GM21528 (cell line): ENCODE results near the gene OTOGL.
"Not testable (repeated sequence)": the region's sequence is repeated elsewhere in the genome, so short reads cannot be mapped to it uniquely, and the experiment has no call there.

Experiments
- ATAC-seq: cut with Tn5 transposase; IDR thresholded peaks from one replicate; pipeline ENCODE4 v1.9.1; 2021; ENCODE audit warnings: mild to moderate bottlenecking, moderate library complexity; ENCODE audit not compliant: unreplicated experiment, low FRiP score

Gene OTOGL

GRCh38 chr12:80269803-80270552 is 170.6 kb downstream of the OTOGL start:
- ATAC-seq = peak; percentile 67

GRCh38 chr12:80271780-80272179 is 172.4 kb downstream of the OTOGL start:
- no peak for ATAC-seq

GRCh38 chr12:80272387-80272915 is 173.1 kb downstream of the OTOGL start:
- no peak for ATAC-seq

- ATAC-seq = no peak
Observed at GRCh38 chr12:80273144-80273543, 173.8 kb downstream of the OTOGL start.

GRCh38 chr12:80277732-80278131 is 178.4 kb downstream of the OTOGL start:
- no peak for ATAC-seq

DNA sequence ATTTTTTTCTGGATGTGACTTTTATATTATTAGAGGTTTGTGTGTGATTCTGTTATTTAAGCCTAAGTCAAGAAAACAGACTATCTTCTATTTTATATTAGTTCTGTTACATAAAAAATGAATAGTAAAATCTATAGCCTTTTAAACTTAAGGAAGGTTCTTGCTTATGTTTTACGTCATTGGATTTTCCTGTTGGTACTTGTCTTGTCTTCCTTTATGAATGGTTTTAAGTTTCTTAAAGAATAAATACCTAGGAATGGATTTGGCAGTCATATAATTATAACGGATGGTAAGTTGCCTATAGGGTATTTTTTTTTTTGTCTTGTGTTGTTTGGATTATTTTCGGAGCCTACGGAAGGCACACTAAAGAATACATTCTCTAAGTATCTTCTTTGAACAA is 182.9 kb downstream of the OTOGL start:
- ATAC-seq = no peak

- no peak for ATAC-seq
Observed at GRCh38 chr12:80282761-80283160, 183.4 kb downstream of the OTOGL start.

DNA sequence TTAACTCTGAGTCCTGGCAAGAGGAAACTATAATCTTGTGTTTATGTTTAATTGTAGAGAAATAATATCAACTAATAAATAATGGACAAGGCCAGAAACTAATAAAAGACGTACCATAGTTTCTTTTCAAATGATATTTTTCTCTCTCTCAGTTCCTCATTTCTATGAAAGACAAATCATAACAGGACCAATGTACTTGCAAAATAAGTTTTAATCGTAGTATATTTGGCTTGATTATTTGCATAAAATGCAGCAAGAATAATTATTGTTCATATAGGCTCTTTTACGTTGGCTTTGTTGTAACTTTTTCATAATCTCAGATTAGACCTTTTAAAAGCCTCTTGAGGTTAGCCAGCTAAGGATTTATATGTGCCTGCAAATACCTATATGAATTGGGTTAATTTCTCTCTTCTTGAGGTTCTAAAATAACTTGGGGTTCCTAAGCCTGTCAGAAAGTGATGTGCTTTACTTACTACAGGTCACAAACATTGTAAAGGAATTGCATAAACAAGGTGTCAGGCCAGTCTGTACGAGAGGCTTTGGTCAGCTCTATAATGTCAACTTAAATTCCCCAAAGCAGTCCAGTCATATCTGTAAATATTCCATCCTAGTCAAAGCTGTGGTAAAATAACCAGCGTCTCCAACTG is 191.9 kb downstream of the OTOGL start:
- ATAC-seq = peak; percentile 41

- peak; percentile 68 for ATAC-seq
Observed at GRCh38 chr12:80293347-80293746, 194.0 kb downstream of the OTOGL start.

- ATAC-seq = peak; percentile 88
Observed at GRCh38 chr12:80293759-80294158, 194.4 kb downstream of the OTOGL start.

- ATAC-seq = peak; percentile 39
Observed at GRCh38 chr12:80299219-80299618, 199.9 kb downstream of the OTOGL start.

DNA sequence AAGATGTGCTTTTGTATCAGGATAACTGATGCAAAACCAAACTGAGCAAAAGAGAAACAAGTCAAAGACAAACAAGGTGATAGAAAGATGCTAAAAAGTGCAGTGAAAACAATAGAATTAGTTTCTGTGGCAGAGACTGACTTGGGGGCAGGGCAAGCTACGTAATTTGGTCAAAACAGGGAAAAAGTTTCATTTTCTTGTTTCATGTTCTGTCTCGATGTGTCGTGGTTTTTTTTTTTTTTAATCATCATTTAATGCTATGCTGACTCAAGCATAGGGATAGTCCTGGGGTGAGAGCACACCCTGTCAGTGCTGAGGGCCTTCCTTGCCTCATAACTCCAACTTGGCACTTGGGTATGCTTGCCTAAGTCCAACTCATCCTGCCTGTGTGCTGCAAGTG is 200.6 kb downstream of the OTOGL start:
- peak; percentile 88 for ATAC-seq

DNA sequence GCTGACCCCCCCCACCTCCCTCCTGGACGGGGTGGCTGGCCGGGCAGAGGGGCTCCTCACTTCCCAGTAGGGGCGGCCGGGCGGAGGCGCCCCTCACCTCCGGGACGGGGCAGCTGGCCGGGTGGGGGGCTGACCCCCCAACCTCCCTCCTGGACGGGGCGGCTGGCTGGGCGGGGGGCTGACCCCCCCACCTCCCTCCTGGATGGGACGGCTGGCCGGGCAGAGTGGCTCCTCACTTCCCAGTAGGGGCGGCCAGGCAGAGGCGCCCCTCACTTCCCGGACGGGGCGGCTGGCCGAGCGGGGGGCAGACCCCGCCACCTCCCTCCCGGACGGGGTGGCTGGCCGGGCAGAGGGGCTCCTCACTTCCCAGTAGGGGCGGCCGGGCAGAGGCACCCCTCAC is 208.1 kb downstream of the OTOGL start:
- ATAC-seq = not testable (repeated sequence)

GRCh38 chr12:80313209-80313608 is 213.9 kb downstream of the OTOGL start:
- ATAC-seq = no peak

DNA sequence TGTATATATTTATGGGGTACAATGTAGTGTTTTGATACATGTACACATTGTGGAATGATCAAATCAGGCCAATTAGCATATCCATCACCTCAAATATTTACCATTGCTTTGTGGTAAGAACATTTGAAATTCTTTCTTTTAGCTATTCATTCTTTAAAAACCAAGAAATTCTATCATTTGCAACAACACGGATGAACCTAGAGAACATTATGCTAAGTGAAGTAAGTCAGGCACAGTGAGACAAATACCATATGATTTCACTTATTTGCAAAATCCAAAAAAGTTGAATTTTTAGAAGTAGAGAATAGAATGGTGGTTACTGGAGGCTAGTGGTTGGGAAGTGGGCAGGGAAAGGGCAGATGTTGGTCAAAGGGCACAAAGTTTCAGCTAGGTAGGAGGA is 215.4 kb downstream of the OTOGL start:
- no peak for ATAC-seq

DNA sequence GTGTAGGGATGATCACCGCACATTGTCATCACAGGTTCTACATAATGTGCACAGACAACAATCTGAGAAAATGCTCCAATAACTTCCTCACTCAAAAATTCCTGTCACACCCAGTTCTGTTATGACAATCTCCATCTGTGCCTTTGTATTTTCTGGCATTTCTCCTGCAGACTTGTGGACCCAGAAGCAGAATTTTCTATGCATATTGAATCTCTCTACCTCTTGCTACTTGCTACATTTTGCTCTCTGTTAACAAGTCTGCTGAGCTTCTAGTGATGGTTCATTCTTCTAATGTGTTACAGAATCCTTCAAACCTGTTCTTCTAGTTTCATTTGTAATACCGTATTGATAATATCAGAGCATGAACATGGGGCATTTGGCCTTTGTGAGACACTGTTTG is 216.9 kb downstream of the OTOGL start:
- no peak for ATAC-seq

DNA sequence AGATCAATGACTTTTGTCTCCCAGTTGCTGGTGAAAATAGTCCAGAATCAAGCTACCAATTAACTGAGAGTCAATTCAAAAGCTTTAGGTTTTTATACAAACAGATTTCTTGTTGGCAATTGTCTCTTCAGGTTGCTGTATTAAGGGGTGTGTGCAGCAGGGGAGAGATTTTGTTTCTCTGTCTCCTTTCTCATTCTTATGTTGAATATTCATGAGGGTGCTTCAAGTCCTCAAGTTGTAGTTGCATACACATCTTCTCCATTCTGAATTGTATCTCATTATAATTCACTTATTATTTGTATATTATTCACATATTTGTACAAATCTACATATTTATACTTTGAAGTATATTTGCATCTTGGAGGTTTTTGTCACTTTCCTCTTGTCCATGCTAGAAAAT is 218.0 kb downstream of the OTOGL start:
- no peak for ATAC-seq

DNA sequence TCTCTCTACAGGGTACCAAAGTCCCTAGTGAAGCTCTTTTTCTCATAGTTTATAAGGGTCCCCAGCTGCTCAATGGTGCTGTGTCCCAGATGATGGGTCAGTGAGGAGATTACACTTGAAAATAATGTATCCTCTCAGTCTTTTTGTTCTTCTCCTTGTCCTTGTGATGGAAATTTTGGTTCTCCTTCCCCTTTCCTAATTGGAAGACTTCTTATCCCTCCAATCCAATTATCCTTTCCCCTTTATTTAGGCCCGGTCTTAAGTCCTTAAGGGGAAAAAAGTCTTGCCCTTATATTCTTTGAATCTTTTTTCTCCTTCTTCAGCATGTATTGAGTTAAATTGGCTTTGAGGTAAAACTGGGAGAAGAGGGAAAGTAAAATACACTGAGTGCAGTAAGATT is 218.6 kb downstream of the OTOGL start:
- no peak for ATAC-seq

- ATAC-seq = no peak
Observed at GRCh38 chr12:80320121-80320678, 220.9 kb downstream of the OTOGL start.

DNA sequence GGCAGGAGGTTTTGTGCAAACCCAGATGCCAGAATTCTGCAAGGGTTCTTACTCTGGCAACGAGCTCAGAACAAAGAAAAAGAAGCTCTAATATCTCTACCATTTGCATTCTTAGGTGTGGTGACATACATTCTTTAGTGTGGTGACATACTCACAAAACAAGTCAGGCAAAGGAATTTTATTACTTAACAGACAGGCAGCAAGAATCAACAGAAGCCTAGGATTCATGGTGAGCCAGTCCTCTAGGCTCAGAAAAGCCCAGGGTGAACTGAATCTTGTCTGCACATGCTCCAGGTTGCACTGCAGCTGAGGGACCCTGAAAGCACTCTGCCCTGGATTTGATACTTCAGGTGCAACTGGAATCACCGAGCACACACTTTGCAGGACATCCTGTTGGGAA is 222.3 kb downstream of the OTOGL start:
- ATAC-seq = no peak

- ATAC-seq = no peak
Observed at GRCh38 chr12:80325167-80325959, 226.0 kb downstream of the OTOGL start.
